ENCODE measurements around the gene DYRK1B. TPM values are rescaled to one million over a fixed set of nuclear protein-coding genes. Genes with fewer than 3 reads are reported as not detected.

Gene DYRK1B
- total and polyA plus RNA-seq, 2 experiments from 2014 or later = 6.5 to 8.6 TPM

DNA sequence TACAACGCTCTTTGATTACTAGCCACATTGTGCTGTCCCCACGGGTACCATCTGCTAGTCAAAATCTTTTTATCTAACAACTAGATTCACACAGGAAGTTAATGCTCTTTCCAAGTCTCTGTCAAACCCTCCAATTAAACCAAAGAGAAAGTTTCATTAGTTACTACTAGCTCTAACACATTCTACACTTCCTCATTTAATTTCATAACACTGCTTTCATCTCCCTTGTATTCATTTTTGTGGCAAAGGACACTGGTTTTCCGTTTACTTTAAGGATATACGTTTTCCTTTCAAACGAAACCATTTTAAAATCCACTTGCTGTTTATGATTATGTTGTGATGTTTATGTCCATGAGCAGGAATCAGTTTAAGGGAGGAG lies 5.3 kb downstream of the DYRK1B start:
- H3K79me2 ChIP-seq (replicated peaks; ENCODE audit: insufficient read depth) = peaks cover 6% of the 10 kb centered on the region
- Mint-ChIP-seq H3K4me1 (peaks cover 15% of the 10 kb centered on the region), H3K9me3 (no peaks in the 10 kb centered on the region), H3K36me3 (ENCODE audit: low read depth) (peaks cover 38% of the 10 kb centered on the region), H3K4me3 (no peak overlapping the region), H3K27ac (no peak overlapping the region), H3K27me3 (ENCODE audit: insufficient read depth, low read depth, poor library complexity) (peaks cover 13% of the 10 kb centered on the region)
- H3K9me2 ChIP-seq (ENCODE audit: insufficient read depth) = no peaks in the 10 kb centered on the region
- H3K4me3 ChIP-seq = no peak overlapping the region
- H2AFZ ChIP-seq = no peak overlapping the region
- H3K27ac ChIP-seq (ENCODE audit: low read depth) = no peak overlapping the region
- no peaks in the 10 kb centered on the region; the same call in 1 of the 2 replicates for H3K36me3 ChIP-seq (ENCODE audit: insufficient read depth)
- DNase-seq (ENCODE audit: low spot score) (no peak), ATAC-seq (no peak)
- 0 out of 2 replicates have a peak, but pooled peaks cover 3% of the 10 kb centered on the region for H4K20me1 ChIP-seq (replicated peaks; ENCODE audit: insufficient read depth)
- no peak overlapping the region for H3K4me2 ChIP-seq
- TF ChIP-seq EZH2 (IDR thresholded peaks at IDR 0.05; ENCODE audit: low read depth, unreplicated experiment) = no peak
- no peak for TF ChIP-seq POLR2AphosphoS5 (IDR thresholded peaks at IDR 0.05; ENCODE audit: low read depth)
- TF ChIP-seq, protein P1, sequence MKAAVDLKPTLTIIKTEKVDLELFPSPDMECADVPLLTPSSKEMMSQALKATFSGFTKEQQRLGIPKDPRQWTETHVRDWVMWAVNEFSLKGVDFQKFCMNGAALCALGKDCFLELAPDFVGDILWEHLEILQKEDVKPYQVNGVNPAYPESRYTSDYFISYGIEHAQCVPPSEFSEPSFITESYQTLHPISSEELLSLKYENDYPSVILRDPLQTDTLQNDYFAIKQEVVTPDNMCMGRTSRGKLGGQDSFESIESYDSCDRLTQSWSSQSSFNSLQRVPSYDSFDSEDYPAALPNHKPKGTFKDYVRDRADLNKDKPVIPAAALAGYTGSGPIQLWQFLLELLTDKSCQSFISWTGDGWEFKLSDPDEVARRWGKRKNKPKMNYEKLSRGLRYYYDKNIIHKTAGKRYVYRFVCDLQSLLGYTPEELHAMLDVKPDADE (IDR thresholded peaks at IDR 0.05) = no peak
- no peak for TF ChIP-seq STAT1 (IDR thresholded peaks at IDR 0.05; ENCODE audit: unreplicated experiment)
- TF ChIP-seq, protein P2, sequence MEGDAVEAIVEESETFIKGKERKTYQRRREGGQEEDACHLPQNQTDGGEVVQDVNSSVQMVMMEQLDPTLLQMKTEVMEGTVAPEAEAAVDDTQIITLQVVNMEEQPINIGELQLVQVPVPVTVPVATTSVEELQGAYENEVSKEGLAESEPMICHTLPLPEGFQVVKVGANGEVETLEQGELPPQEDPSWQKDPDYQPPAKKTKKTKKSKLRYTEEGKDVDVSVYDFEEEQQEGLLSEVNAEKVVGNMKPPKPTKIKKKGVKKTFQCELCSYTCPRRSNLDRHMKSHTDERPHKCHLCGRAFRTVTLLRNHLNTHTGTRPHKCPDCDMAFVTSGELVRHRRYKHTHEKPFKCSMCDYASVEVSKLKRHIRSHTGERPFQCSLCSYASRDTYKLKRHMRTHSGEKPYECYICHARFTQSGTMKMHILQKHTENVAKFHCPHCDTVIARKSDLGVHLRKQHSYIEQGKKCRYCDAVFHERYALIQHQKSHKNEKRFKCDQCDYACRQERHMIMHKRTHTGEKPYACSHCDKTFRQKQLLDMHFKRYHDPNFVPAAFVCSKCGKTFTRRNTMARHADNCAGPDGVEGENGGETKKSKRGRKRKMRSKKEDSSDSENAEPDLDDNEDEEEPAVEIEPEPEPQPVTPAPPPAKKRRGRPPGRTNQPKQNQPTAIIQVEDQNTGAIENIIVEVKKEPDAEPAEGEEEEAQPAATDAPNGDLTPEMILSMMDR (conservative IDR thresholded peaks at IDR 0.05; ENCODE audit: low read depth in 2 of 2) = no peak
- TF ChIP-seq NANOG (IDR thresholded peaks at IDR 0.05; ENCODE audit: borderline replicate concordance) = no peak
- TF ChIP-seq ZNF331 (CRISPR knock-in tag; IDR thresholded peaks at IDR 0.05; ENCODE audit: low read depth) = no peak
- TF ChIP-seq, protein P3, sequence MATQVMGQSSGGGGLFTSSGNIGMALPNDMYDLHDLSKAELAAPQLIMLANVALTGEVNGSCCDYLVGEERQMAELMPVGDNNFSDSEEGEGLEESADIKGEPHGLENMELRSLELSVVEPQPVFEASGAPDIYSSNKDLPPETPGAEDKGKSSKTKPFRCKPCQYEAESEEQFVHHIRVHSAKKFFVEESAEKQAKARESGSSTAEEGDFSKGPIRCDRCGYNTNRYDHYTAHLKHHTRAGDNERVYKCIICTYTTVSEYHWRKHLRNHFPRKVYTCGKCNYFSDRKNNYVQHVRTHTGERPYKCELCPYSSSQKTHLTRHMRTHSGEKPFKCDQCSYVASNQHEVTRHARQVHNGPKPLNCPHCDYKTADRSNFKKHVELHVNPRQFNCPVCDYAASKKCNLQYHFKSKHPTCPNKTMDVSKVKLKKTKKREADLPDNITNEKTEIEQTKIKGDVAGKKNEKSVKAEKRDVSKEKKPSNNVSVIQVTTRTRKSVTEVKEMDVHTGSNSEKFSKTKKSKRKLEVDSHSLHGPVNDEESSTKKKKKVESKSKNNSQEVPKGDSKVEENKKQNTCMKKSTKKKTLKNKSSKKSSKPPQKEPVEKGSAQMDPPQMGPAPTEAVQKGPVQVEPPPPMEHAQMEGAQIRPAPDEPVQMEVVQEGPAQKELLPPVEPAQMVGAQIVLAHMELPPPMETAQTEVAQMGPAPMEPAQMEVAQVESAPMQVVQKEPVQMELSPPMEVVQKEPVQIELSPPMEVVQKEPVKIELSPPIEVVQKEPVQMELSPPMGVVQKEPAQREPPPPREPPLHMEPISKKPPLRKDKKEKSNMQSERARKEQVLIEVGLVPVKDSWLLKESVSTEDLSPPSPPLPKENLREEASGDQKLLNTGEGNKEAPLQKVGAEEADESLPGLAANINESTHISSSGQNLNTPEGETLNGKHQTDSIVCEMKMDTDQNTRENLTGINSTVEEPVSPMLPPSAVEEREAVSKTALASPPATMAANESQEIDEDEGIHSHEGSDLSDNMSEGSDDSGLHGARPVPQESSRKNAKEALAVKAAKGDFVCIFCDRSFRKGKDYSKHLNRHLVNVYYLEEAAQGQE (IDR thresholded peaks at IDR 0.05; ENCODE audit: unreplicated experiment) = no peak
- no peak for TF ChIP-seq JUNB (IDR thresholded peaks at IDR 0.05; ENCODE audit: unreplicated experiment)
- no peak for TF ChIP-seq EZH2phosphoT487 (IDR thresholded peaks at IDR 0.05; ENCODE audit: unreplicated experiment)
- no peak for TF ChIP-seq CREB1 (CRISPR knock-in tag; IDR thresholded peaks at IDR 0.05; ENCODE audit: low read depth)
- TF ChIP-seq ZNF114 (CRISPR knock-in tag; IDR thresholded peaks at IDR 0.05) = no peak
- TF ChIP-seq, protein P4, sequence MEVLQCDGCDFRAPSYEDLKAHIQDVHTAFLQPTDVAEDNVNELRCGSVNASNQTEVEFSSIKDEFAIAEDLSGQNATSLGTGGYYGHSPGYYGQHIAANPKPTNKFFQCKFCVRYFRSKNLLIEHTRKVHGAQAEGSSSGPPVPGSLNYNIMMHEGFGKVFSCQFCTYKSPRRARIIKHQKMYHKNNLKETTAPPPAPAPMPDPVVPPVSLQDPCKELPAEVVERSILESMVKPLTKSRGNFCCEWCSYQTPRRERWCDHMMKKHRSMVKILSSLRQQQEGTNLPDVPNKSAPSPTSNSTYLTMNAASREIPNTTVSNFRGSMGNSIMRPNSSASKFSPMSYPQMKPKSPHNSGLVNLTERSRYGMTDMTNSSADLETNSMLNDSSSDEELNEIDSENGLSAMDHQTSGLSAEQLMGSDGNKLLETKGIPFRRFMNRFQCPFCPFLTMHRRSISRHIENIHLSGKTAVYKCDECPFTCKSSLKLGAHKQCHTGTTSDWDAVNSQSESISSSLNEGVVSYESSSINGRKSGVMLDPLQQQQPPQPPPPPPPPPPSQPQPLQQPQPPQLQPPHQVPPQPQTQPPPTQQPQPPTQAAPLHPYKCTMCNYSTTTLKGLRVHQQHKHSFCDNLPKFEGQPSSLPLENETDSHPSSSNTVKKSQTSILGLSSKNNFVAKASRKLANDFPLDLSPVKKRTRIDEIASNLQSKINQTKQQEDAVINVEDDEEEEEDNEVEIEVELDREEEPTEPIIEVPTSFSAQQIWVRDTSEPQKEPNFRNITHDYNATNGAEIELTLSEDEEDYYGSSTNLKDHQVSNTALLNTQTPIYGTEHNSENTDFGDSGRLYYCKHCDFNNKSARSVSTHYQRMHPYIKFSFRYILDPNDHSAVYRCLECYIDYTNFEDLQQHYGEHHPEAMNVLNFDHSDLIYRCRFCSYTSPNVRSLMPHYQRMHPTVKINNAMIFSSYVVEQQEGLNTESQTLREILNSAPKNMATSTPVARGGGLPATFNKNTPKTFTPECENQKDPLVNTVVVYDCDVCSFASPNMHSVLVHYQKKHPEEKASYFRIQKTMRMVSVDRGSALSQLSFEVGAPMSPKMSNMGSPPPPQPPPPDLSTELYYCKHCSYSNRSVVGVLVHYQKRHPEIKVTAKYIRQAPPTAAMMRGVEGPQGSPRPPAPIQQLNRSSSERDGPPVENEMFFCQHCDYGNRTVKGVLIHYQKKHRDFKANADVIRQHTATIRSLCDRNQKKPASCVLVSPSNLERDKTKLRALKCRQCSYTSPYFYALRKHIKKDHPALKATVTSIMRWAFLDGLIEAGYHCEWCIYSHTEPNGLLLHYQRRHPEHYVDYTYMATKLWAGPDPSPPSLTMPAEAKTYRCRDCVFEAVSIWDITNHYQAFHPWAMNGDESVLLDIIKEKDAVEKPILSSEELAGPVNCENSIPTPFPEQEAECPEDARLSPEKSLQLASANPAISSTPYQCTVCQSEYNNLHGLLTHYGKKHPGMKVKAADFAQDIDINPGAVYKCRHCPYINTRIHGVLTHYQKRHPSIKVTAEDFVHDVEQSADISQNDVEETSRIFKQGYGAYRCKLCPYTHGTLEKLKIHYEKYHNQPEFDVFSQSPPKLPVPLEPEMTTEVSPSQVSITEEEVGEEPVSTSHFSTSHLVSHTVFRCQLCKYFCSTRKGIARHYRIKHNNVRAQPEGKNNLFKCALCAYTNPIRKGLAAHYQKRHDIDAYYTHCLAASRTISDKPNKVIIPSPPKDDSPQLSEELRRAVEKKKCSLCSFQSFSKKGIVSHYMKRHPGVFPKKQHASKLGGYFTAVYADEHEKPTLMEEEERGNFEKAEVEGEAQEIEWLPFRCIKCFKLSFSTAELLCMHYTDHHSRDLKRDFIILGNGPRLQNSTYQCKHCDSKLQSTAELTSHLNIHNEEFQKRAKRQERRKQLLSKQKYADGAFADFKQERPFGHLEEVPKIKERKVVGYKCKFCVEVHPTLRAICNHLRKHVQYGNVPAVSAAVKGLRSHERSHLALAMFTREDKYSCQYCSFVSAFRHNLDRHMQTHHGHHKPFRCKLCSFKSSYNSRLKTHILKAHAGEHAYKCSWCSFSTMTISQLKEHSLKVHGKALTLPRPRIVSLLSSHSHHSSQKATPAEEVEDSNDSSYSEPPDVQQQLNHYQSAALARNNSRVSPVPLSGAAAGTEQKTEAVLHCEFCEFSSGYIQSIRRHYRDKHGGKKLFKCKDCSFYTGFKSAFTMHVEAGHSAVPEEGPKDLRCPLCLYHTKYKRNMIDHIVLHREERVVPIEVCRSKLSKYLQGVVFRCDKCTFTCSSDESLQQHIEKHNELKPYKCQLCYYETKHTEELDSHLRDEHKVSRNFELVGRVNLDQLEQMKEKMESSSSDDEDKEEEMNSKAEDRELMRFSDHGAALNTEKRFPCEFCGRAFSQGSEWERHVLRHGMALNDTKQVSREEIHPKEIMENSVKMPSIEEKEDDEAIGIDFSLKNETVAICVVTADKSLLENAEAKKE (CRISPR knock-in tag; IDR thresholded peaks at IDR 0.05) = no peak
- no peaks in the 10 kb centered on the region for H3K27me3 ChIP-seq (ENCODE audit: insufficient read depth)
- no peaks in the 10 kb centered on the region for H3F3A ChIP-seq (replicated peaks; ENCODE audit: low read depth)
- H3K4me1 ChIP-seq (ENCODE audit: insufficient read depth) = peaks cover 8% of the 10 kb centered on the region

All from GM23338 (cell line).